Stomach (tissue), 4 donors: ENCODE results near the gene CELF2.

Experiments
- CTCF ChIP-seq, 7 experiments: fragments of 450-650 bp in 4 of 7; fragments of 200-600 bp in 3 of 7; sonication (generic) in 3 of 7; IDR thresholded peaks; one replicate each; pipeline ENCODE4 v1.5.1; 2016 to 2019; ENCODE audit warnings: antibody characterized with exemption in 7 of 7, control low read depth in 2 of 7, mild to moderate bottlenecking in 1 of 7
- POLR2AphosphoS5 ChIP-seq, 3 donors: sonication (generic); formaldehyde crosslinking; IDR thresholded peaks; one replicate each; pipeline ENCODE4 v1.6.1; 2016; ENCODE audit warnings: antibody characterized with exemption in 3 of 3

GRCh38 chr10:11134411-11134810 lies 116.7 kb downstream of the CELF2 start:
- TF ChIP-seq CTCF (IDR thresholded peaks at IDR 0.05), result no peak
- no peak for TF ChIP-seq POLR2AphosphoS5 (IDR thresholded peaks at IDR 0.05)
